HEK293 (cell line): ENCODE results near the gene GRAMD1C.

Experiments
- CTCF ChIA-PET: fragments of 350-600 bp; formaldehyde crosslinking; extraction: SDS; loops from one replicate; lab custom pipeline; 2021; ENCODE audit warnings: antibody characterized with exemption; lab: Yijun Ruan, JAX
- POLR2A ChIA-PET: fragments of 300-600 bp; formaldehyde crosslinking; extraction: SDS; loops from one replicate; lab custom pipeline; 2020; ENCODE audit warnings: antibody characterized with exemption, inconsistent platforms; lab: Yijun Ruan, JAX
- H3K27ac ChIP-seq: fragments of 200-500 bp; sonication (Bioruptor generic); 2 replicates; pipeline ENCODE4 v1.5.1; 2014; ENCODE audit warnings: low read depth, low read length, control low read depth, inconsistent platforms; ENCODE audit errors: extremely low read depth
- H3K36me3 ChIP-seq, 2 experiments: fragments of 200-500 bp in 1 of 2; sonication (Bioruptor generic) in 1 of 2; 1 replicate in 1 of 2; 2 replicates in 1 of 2; pipeline ENCODE4 v1.5.1; 2014 to 2017; ENCODE audit warnings: inconsistent platforms in 2 of 2, low read length in 2 of 2; ENCODE audit not compliant: control insufficient read depth in 2 of 2, insufficient read depth in 1 of 2
- H3K4me1 ChIP-seq: fragments of 200-500 bp; sonication (Bioruptor generic); 2 replicates; pipeline ENCODE4 v1.5.1; 2014; ENCODE audit warnings: mild to moderate bottlenecking, low read length, inconsistent platforms; ENCODE audit not compliant: control insufficient read depth, insufficient read depth
- H3K4me3 ChIP-seq: 2 replicates; pipeline ENCODE4 v1.5.1; 2011; ENCODE audit warnings: low read depth, mild to moderate bottlenecking, control low read depth, low read length, moderate library complexity
- H3K9me3 ChIP-seq: fragments of 200-500 bp; sonication (Bioruptor generic); 2 replicates; pipeline ENCODE4 v1.5.1; 2014; ENCODE audit warnings: low read depth, low read length, inconsistent platforms; ENCODE audit not compliant: control insufficient read depth, insufficient read depth
- BCL11A ChIP-seq: fragments of 450-650 bp; formaldehyde crosslinking; IDR thresholded peaks from 2 replicates; pipeline ENCODE4 v1.5.1; 2016; ENCODE audit warnings: low read depth, missing biosample characterization, missing genetic modification characterization
- EGR2 ChIP-seq: fragments of 450-650 bp; formaldehyde crosslinking; IDR thresholded peaks from 2 replicates; pipeline ENCODE4 v1.5.1; 2016; ENCODE audit warnings: low read depth, missing biosample characterization, missing genetic modification characterization
- GLIS2 ChIP-seq: fragments of 450-650 bp; formaldehyde crosslinking; IDR thresholded peaks from 2 replicates; pipeline ENCODE4 v1.5.1; 2016; ENCODE audit warnings: missing biosample characterization, missing genetic modification characterization
- MEIS1 ChIP-seq: sonication (generic); formaldehyde crosslinking; IDR thresholded peaks from 2 replicates; pipeline ENCODE4 v1.8.1; 2022; ENCODE audit warnings: missing genetic modification reagents, mild to moderate bottlenecking, borderline replicate concordance
- OVOL3 ChIP-seq: fragments of 450-650 bp; formaldehyde crosslinking; IDR thresholded peaks from 2 replicates; pipeline ENCODE4 v1.5.1; 2016; ENCODE audit warnings: missing biosample characterization, missing genetic modification characterization
- RBAK ChIP-seq: fragments of 450-650 bp; formaldehyde crosslinking; IDR thresholded peaks from 2 replicates; pipeline ENCODE4 v1.5.1; 2016; ENCODE audit warnings: missing biosample characterization, missing genetic modification characterization
- REPIN1 ChIP-seq: fragments of 450-650 bp; formaldehyde crosslinking; IDR thresholded peaks from 2 replicates; pipeline ENCODE4 v1.5.1; 2017; ENCODE audit warnings: missing biosample characterization, missing genetic modification characterization, low read depth
- SALL2 ChIP-seq: fragments of 450-650 bp; formaldehyde crosslinking; IDR thresholded peaks from 2 replicates; pipeline ENCODE4 v1.5.0; 2017; ENCODE audit warnings: missing biosample characterization, mild to moderate bottlenecking, missing genetic modification characterization, borderline replicate concordance
- YY2 ChIP-seq: fragments of 450-650 bp; formaldehyde crosslinking; IDR thresholded peaks from 2 replicates; pipeline ENCODE4 v1.5.1; 2016; ENCODE audit warnings: missing biosample characterization, missing genetic modification characterization
- ZBTB20 ChIP-seq: fragments of 450-650 bp; formaldehyde crosslinking; IDR thresholded peaks from 2 replicates; pipeline ENCODE4 v1.5.1; 2016; ENCODE audit warnings: missing biosample characterization, missing genetic modification characterization
- ZBTB7A ChIP-seq: fragments of 450-650 bp; formaldehyde crosslinking; IDR thresholded peaks from 2 replicates; pipeline ENCODE4 v1.5.1; 2016; ENCODE audit warnings: low read depth, missing biosample characterization, missing genetic modification characterization
- ZFHX2 ChIP-seq: fragments of 450-650 bp; formaldehyde crosslinking; conservative IDR thresholded peaks from 2 replicates; pipeline ENCODE4 v1.5.1; 2016; ENCODE audit warnings: missing biosample characterization, missing genetic modification characterization
- ZNF138 ChIP-seq: fragments of 450-650 bp; formaldehyde crosslinking; IDR thresholded peaks from 2 replicates; pipeline ENCODE4 v1.5.1; 2016; ENCODE audit warnings: missing biosample characterization, missing genetic modification characterization, borderline replicate concordance
- ZNF140 ChIP-seq: fragments of 450-650 bp; formaldehyde crosslinking; IDR thresholded peaks from 2 replicates; pipeline ENCODE4 v1.5.1; 2016; ENCODE audit warnings: missing biosample characterization, missing genetic modification characterization
- ZNF23 ChIP-seq: fragments of 450-650 bp; formaldehyde crosslinking; IDR thresholded peaks from 2 replicates; pipeline ENCODE4 v1.5.1; 2016; ENCODE audit warnings: missing biosample characterization, missing genetic modification characterization, borderline replicate concordance
- ZNF391 ChIP-seq: fragments of 450-650 bp; formaldehyde crosslinking; IDR thresholded peaks from 2 replicates; pipeline ENCODE4 v1.5.1; 2016; ENCODE audit warnings: low read depth, missing biosample characterization, missing genetic modification characterization, borderline replicate concordance
- ZNF473 ChIP-seq: fragments of 450-650 bp; formaldehyde crosslinking; IDR thresholded peaks from 2 replicates; pipeline ENCODE4 v1.5.1; 2017; ENCODE audit warnings: missing biosample characterization, missing genetic modification characterization
- ZNF530 ChIP-seq: fragments of 450-650 bp; formaldehyde crosslinking; IDR thresholded peaks from 2 replicates; pipeline ENCODE4 v1.5.1; 2016; ENCODE audit warnings: low read depth, missing biosample characterization, missing genetic modification characterization
- ZNF548 ChIP-seq: fragments of 450-650 bp; formaldehyde crosslinking; IDR thresholded peaks from 2 replicates; pipeline ENCODE4 v1.5.1; 2016; ENCODE audit warnings: missing biosample characterization, missing genetic modification characterization
- ZNF623 ChIP-seq: fragments of 450-650 bp; formaldehyde crosslinking; IDR thresholded peaks from 2 replicates; pipeline ENCODE4 v1.5.1; 2016; ENCODE audit warnings: missing biosample characterization, missing genetic modification characterization
- ZNF792 ChIP-seq: fragments of 450-650 bp; formaldehyde crosslinking; IDR thresholded peaks from 2 replicates; pipeline ENCODE4 v1.5.1; 2016; ENCODE audit warnings: missing biosample characterization, missing genetic modification characterization
- ZNF837 ChIP-seq: fragments of 450-650 bp; formaldehyde crosslinking; IDR thresholded peaks from 2 replicates; pipeline ENCODE4 v1.5.1; 2016; ENCODE audit warnings: missing biosample characterization, missing genetic modification characterization
- ZSCAN16 ChIP-seq: fragments of 450-650 bp; formaldehyde crosslinking; IDR thresholded peaks from 2 replicates; pipeline ENCODE4 v1.5.1; 2016; ENCODE audit warnings: missing biosample characterization, missing genetic modification characterization
- TF ChIP-seq, protein P1 (sequence below): IDR thresholded peaks from 2 replicates; pipeline ENCODE4 v1.6.1; 2011; ENCODE audit warnings: mild to moderate bottlenecking, low read depth, low read length, borderline replicate concordance
- TF ChIP-seq, protein P2 (sequence below): fragments of 450-650 bp; formaldehyde crosslinking; IDR thresholded peaks from 2 replicates; pipeline ENCODE4 v1.5.1; 2016; ENCODE audit warnings: missing biosample characterization, missing genetic modification characterization
- TF ChIP-seq, protein P3 (sequence below): fragments of 450-650 bp; formaldehyde crosslinking; IDR thresholded peaks from 2 replicates; pipeline ENCODE4 v1.5.1; 2016; ENCODE audit warnings: missing biosample characterization, missing genetic modification characterization
- TF ChIP-seq, protein P4 (sequence below): fragments of 450-650 bp; formaldehyde crosslinking; IDR thresholded peaks from 2 replicates; pipeline ENCODE4 v1.5.1; 2017; ENCODE audit warnings: missing biosample characterization, missing genetic modification characterization
- TF ChIP-seq, protein P5 (sequence below): fragments of 450-650 bp; formaldehyde crosslinking; IDR thresholded peaks from 2 replicates; pipeline ENCODE4 v1.5.1; 2016; ENCODE audit warnings: missing biosample characterization, missing genetic modification characterization, borderline replicate concordance

Gene GRAMD1C

DNA sequence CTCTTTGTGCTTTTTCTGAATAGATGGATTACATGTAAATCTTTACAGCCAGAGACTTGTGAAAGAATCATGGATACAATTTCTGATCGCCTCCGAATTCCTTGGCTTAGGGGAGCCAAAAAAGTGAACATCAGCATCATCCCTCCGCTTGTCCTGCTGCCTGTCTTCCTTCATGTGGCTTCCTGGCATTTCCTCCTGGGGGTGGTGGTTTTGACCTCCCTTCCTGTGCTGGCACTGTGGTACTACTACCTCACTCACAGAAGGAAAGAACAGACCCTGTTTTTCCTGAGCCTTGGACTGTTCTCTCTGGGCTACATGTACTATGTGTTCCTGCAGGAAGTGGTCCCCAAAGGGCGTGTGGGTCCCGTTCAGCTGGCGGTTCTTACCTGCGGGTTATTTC is 115.1 kb downstream of the GRAMD1C start:
- CTCF ChIA-PET: no interaction called here
- POLR2A ChIA-PET: no interaction called here

DNA sequence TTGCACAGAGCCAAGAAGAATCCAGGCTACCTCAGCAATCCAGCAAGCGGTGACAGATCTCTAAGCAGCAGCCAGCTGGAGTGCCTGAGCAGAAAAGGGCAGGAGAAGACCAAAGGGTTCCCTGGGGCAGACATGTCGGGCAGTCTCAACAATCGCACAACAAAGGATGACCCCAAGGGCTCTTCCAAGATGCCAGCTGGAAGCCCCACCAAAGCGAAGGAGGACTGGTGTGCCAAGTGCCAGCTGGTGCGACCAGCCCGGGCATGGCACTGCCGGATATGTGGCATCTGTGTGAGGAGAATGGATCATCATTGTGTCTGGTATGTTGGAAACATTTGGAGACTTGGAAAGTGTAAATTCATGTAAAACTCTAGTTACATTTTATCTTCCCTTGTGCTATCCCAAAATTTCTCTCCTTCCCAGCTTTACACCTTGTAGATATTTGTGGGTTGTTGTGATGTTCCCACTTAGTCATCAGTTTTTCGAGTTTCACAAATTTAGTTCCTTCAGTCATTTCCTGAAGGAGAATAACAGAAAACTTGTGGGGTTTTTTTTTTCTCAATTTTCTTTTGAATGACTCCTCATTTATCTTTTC is 115.6 kb downstream of the GRAMD1C start:
- Histone ChIP-seq H3K4me3 (no peak overlapping the region), H3K4me1 (no peaks in the 10 kb centered on the region)
- POLR2A ChIA-PET: interaction anchor here (1.1 kb wide), 1 partner anchor 115 kb away, joined by 3 read pairs; the partner anchor contains the start of gene GRAMD1C

More for the DNA sequence above, 115.1 kb downstream of the GRAMD1C start:
- TF ChIP-seq, protein P1, sequence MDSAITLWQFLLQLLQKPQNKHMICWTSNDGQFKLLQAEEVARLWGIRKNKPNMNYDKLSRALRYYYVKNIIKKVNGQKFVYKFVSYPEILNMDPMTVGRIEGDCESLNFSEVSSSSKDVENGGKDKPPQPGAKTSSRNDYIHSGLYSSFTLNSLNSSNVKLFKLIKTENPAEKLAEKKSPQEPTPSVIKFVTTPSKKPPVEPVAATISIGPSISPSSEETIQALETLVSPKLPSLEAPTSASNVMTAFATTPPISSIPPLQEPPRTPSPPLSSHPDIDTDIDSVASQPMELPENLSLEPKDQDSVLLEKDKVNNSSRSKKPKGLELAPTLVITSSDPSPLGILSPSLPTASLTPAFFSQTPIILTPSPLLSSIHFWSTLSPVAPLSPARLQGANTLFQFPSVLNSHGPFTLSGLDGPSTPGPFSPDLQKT: no peak
- TF ChIP-seq ZNF837 (tag by site-specific recombination) (no peak), ZNF530 (tag by site-specific recombination) (no peak), ZNF548 (tag by site-specific recombination) (no peak), ZNF473 (tag by site-specific recombination) (no peak), ZNF23 (no peak), ZBTB20 (no peak), EGR2 (tag by site-specific recombination) (no peak), ZNF138 (tag by site-specific recombination) (no peak), REPIN1 (tag by site-specific recombination) (no peak), RBAK (tag by site-specific recombination) (no peak), YY2 (tag by site-specific recombination) (no peak), GLIS2 (tag by site-specific recombination) (no peak), ZNF623 (tag by site-specific recombination) (no peak)
- TF ChIP-seq, protein P2, sequence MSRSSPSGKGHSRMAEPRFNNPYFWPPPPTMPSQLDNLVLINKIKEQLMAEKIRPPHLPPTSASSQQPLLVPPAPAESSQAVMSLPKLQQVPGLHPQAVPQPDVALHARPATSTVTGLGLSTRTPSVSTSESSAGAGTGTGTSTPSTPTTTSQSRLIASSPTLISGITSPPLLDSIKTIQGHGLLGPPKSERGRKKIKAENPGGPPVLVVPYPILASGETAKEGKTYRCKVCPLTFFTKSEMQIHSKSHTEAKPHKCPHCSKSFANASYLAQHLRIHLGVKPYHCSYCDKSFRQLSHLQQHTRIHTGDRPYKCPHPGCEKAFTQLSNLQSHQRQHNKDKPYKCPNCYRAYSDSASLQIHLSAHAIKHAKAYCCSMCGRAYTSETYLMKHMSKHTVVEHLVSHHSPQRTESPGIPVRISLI (tag by site-specific recombination): no peak
- TF ChIP-seq, protein P3, sequence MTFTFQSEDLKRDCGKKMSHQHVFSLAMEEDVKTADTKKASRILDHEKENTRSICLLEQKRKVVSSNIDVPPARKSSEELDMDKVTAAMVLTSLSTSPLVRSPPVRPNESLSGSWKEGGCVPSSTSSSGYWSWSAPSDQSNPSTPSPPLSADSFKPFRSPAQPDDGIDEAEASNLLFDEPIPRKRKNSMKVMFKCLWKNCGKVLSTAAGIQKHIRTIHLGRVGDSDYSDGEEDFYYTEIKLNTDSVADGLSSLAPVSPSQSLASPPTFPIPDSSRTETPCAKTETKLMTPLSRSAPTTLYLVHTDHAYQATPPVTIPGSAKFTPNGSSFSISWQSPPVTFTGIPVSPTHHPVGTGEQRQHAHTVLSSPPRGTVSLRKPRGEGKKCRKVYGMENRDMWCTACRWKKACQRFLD (tag by site-specific recombination): no peak
- TF ChIP-seq, protein P4, sequence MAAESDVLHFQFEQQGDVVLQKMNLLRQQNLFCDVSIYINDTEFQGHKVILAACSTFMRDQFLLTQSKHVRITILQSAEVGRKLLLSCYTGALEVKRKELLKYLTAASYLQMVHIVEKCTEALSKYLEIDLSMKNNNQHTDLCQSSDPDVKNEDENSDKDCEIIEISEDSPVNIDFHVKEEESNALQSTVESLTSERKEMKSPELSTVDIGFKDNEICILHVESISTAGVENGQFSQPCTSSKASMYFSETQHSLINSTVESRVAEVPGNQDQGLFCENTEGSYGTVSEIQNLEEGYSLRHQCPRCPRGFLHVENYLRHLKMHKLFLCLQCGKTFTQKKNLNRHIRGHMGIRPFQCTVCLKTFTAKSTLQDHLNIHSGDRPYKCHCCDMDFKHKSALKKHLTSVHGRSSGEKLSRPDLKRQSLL (tag by site-specific recombination): no peak
- TF ChIP-seq, all 188 proteins: peak for 0
- H3K9me3 ChIP-seq: no peaks in the 10 kb centered on the region
- H3K27ac ChIP-seq: no peak overlapping the region
- peaks cover 0 to 37% of the 10 kb centered on the region in 2 experiments; a peak in 1 of 3 replicates for H3K36me3 ChIP-seq
- H3K4me3 ChIP-seq: no peak overlapping the region
- no peaks in the 10 kb centered on the region for H3K4me1 ChIP-seq

More for the DNA sequence above, 115.6 kb downstream of the GRAMD1C start:
- CTCF ChIA-PET: interaction anchor here (0.7 kb wide), 1 partner anchor 647 kb away, joined by 3 read pairs; no protein-coding TSS in a partner anchor
- Histone ChIP-seq H3K36me3 (peaks cover 0 to 42% of the 10 kb centered on the region in 2 experiments; a peak in 1 of 3 replicates), H3K27ac (no peak overlapping the region), H3K9me3 (no peaks in the 10 kb centered on the region)
- no peak for TF ChIP-seq RBAK (tag by site-specific recombination)
- TF ChIP-seq ZFHX2: no peak
- no peak for TF ChIP-seq ZBTB7A (tag by site-specific recombination)
- TF ChIP-seq SALL2 (tag by site-specific recombination): no peak
- TF ChIP-seq, protein P5, sequence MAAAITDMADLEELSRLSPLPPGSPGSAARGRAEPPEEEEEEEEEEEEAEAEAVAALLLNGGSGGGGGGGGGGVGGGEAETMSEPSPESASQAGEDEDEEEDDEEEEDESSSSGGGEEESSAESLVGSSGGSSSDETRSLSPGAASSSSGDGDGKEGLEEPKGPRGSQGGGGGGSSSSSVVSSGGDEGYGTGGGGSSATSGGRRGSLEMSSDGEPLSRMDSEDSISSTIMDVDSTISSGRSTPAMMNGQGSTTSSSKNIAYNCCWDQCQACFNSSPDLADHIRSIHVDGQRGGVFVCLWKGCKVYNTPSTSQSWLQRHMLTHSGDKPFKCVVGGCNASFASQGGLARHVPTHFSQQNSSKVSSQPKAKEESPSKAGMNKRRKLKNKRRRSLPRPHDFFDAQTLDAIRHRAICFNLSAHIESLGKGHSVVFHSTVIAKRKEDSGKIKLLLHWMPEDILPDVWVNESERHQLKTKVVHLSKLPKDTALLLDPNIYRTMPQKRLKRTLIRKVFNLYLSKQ (tag by site-specific recombination): no peak
- no peak for TF ChIP-seq ZNF391 (tag by site-specific recombination)
- TF ChIP-seq BCL11A (tag by site-specific recombination): no peak
- no peak for TF ChIP-seq OVOL3 (tag by site-specific recombination)
- no peak for TF ChIP-seq ZNF792 (tag by site-specific recombination)
- TF ChIP-seq MEIS1 (CRISPR knock-in tag): no peak
- TF ChIP-seq ZNF140 (tag by site-specific recombination): no peak
- no peak for TF ChIP-seq ZNF530 (tag by site-specific recombination)
- no peak for TF ChIP-seq ZSCAN16 (tag by site-specific recombination)
